GM19099 (cell line): Measurements from ENCODE around the gene ZMAT2.

Source experiments
- POLR2A ChIP-seq: IDR thresholded peaks from 3 replicates; pipeline ENCODE4 v1.6.1; 2011; ENCODE audit warnings: low read depth; ENCODE audit not compliant: insufficient read length; ENCODE audit errors: extremely low read depth

Gene ZMAT2

DNA sequence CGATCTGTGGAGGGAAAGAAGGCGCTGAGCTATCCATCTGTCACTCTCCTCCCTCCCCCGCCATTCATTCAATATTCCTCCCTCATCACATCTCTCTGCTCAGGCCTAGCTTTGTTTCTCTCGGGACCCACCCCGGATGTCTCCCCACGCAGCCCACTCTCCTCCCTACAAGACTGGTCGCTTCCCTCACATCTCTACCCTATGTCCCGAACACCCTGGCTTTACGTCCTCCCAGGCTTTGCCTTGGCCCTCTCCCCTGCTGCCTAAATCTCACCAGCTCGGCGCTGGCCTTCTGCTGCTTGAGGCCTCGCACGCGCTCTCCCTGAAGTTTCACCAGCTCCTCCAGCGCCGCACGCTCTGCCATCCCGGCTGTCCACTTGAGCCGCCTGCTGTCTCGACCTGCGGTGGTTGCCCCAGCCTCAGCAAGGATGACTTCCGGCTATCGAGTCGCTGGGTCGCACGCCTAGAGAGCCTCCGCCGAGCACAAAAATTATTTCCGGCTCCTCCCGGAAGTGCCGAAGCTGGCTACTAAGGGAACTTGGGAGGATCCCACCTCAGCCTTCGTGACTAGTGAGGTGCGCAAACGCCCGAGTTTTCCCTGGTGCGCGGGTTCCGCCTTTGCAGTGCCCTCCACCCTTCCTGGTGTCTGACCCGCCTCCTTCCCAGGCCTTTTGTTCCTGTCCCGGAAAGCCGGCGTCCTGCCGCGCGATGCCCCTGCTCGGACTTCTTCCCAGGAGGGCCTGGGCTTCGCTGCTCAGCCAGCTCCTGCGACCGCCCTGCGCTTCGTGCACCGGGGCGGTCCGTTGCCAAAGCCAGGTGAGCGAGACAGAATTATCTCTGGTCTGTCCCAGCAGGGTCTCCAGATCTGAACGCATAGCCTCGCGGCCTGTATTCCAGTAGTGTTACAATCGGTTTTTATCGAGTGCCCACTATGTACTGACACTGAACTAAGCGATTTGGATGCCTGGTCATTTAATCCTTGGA lies 9.0 kb upstream of the ZMAT2 start, which contains the start of the genes HARS1 and HARS2:
Gene HARS1, minus strand, starts transcription at position 430 of the 984 bp plus-strand sequence. Its CDS starts 66 bp downstream, at position 364.
Gene HARS2, plus strand, starts transcription at position 515 of the 984 bp plus-strand sequence. Its CDS starts 194 bp downstream, at position 709.
- peak; percentile 97 for TF ChIP-seq POLR2A

DNA sequence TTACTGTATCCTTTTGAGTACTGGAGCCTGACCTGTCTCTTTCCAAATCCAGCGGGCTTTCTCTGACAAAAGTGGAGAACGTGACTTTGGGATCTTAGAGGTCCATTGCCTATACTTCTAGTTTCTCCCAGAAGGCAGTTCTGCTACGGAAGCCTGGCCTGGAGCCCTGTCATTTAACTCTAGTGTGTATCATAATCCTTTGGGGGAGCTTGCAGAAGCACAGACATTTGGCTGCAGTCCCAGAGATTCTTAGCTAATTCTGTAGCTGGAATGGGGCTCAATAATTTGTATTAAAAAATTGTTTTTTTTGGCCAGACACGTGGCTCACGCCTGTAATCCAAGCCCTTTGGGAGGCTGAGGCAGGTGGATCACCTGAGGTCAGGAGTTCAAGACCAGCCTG lies 6.0 kb upstream of the ZMAT2 start:
- TF ChIP-seq POLR2A = no peak

DNA sequence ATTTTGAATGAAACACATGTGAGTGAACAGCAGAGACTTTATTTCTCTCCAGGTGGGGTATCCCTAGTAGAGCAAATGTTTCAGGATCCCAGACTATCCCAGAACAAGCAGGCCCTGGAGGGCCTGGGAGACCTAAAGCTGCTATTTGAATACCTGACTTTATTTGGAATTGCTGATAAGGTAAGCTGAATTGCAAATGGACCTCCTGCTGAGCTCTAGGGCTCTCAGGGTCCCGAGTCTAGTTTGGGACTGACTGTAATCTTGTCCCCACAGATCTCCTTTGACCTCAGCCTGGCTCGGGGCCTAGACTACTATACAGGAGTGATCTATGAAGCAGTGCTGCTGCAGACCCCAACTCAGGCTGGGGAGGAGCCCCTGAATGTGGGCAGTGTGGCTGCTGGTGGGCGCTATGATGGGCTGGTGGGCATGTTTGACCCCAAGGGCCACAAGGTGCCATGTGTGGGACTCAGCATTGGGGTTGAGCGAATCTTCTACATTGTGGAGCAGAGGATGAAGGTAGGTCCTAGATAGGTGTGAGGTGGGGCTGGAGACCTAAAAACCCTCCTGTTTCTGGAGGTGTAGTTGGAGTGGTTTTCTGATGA lies 3.3 kb upstream of the ZMAT2 start:
- TF ChIP-seq POLR2A = no peak

DNA sequence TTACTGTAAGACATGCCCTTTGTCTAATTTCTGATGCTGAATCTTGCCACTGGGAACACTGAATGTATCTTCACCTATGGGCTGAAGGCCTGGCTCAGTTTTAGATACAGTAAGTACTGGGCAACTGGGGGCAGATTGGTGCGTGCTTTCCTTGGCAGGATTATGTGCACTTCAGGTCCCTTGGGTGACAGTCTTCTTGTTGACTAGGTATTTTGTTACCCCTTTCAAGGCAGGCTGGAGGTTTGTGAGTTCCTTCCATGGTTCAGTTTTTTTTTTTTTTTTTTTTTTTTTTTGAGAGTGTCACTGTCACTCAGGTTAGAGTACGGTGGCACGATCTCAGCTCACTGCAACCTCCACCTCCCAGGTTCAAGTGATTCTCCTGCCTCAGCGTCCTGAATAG lies 7.6 kb downstream of the ZMAT2 start:
- TF ChIP-seq POLR2A = no peak

DNA sequence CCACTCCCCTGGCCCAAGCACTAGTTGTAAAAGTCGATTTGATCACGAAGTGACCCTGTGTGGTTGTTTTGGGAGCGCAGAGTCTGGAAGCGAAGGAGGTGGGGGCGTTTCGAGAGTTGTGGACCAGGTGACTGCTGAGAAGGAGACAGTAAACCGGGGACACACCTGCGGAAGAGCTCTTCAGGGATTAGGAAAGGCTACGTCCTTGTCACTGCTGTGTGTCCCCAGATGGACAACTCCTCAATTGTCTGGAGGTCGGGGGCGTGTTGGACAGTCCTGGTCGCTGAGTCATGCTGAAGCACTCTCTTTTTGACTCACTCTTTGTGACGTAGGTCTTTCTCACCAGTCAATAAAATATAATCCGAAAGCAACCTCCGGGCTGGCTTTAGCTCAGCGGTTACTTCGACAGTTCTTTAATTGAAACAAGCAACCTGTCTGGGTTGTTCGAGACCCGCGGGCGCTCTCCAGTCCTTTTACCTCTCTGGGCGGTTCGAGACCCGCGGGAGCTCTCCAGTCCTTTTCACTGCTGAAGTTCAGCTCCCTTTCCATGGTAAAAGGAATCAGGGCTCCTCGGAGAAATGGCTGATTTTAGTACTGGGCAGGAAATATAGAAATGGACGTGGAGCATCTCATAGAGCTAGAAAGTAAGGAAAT lies 10.8 kb downstream of the ZMAT2 start:
- no peak for TF ChIP-seq POLR2A

DNA sequence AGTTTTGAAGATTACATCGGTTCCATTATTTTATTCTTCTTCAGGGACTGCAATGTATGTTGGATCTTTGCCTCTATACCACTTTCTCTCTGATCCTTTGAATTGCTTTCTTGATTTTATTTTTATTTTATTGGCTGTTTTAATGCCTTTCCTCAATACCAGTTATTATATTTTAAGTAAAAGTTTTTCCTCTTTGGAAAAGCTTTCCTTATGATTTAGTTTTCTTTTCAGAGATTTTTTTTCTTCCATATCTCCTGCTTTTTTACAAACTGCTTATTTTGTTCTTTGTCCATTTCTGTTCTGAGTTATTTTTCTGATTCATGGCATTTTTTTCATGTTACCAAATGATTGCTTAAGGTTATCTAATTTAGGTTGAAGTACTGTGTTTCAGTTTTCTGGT lies 11.5 kb downstream of the ZMAT2 start:
- TF ChIP-seq POLR2A = no peak

DNA sequence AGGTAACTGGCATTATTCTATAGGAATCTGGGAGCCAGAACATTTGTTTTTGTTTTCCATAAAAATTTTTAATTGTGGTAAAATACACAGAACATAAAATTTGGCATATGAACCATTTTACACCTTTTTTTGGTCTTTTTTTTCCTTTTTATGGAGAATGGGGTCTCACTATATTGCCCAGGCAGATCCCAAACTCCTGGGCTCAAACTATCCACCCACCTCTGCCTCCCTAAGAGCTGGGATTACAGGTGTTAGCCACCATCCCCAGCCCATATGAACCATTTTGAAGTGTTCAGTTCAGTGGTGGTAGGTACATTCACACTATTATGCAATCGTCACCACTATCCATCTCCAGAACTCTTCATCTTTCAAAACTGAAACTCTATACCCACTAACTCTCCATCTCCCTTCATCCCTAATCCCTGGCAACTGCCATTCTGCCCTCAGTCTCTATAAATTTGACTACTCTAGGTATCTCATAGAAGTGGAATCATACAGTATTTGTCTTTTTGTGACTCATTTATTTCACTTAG lies 13.4 kb downstream of the ZMAT2 start:
- no peak for TF ChIP-seq POLR2A

DNA sequence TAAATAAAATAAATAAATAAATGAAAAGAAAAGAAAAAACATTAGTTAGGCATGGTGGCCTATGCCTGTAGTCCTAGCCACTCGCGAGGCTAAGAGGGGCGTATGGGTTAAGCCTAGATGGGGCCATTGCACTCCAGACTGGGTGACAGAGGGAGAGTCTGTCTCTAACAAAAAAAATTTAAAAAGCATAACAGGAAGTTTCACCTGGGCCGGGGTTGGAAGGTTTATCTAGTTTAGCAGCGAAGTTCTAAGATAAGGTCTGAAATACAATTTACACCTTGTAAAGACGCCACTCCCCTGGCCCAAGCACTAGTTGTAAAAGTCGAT lies 18.0 kb downstream of the ZMAT2 start:
- no peak for TF ChIP-seq POLR2A

DNA sequence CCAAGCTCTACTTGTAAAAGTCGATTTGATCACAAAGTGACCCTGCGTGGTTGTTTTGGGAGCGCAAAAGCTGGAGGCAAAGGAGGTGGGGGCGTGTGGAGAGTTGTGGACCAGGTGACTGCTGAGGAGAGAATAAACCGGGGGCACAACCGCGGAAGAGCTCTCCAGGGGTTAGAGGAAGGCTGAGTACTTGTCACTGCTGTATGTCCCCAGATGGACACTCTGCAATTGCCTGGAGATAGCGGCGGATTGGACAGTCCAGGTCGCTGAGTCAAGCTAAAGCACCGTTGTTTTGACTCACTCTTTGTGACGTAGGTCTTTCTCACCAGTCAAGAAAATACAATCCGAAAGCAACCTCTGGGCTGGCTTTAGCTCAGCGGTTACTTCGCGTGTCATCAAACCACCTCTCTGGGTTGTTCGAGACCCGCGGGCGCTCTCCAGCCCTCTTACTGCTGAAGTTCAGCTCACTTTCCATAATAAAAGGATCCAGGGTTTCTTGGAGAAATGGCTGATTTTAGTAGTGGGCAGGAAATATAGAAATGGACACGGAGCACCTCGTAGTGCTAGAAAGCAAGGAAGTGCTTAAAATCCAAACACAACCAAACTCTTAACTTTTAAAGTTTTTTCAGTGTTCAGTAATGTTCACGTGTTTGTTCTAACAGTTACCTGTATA lies 25.7 kb downstream of the ZMAT2 start:
- TF ChIP-seq POLR2A = no peak

DNA sequence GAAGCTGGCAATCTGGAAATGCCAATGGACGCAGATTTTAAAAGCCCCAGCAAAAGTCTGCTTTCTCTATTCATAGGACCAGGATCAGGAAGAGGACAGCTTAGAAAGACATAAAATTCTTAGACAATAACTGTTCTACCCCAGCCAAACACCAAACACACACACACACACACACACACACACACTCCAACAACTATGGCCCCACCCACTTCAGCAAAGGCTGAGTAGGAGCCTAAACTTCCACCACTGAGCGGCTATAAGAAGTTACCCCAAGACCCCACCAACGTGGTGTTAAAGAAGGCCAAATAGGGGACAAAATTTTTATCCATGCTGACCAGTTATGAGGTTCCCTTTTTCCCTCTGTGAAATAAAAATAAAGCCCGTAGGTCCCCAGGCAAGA lies 32.9 kb downstream of the ZMAT2 start:
- TF ChIP-seq POLR2A = no peak

DNA sequence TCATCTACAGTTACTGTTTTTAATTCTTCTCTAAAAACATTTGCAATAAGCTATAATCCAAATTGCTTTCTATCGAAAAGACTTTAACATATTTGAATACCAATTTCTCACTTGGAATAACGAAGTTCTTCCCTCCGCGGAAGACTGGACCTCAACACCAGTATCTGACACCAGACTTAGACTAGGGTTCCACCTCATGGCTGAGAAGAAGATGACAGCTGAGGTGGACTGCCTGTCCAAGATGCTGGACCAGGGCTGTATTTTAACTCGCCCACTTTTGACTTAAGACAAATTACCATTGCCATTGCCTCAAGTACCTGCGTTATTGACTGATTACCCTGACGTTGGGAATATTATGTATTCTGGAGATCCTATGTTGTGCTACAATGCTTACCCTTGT lies 34.1 kb downstream of the ZMAT2 start:
- no peak for TF ChIP-seq POLR2A

DNA sequence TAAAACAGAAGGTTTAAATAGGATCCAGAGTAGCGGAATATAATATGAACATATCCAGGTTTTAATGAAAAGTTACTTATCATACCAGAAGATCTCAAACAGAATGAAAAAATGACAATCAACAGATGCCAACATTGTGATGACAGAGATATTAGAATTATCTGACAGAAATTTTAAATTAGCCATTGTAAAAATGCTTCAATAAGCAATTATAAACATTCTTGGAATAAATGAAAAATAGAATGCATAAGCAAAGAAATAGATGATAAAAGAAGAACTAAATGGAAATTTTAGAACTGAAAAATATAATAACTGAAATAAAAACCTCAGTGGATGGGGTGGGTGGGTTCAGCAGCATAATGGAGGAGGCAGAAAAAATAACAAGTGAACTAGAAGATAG lies 37.2 kb downstream of the ZMAT2 start:
- TF ChIP-seq POLR2A = no peak

DNA sequence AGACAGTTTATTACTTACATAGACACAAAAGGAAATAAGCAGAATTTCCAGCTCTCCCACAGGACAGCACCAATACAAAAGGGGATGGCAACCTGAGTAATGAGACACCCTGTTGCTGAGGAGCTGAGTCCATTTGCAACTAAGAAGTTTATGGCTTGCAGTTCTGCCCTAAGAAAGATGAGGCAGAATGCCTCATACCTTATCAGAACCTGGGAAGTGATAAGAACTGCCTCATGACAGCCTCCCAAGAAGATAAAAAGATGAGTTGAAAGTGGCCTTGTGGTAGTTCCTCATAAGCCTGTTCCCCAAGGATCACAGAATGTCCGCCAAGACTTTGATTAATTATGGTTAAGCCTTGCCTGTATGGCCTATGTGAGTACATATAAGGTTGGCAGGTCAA lies 41.7 kb downstream of the ZMAT2 start:
- no peak for TF ChIP-seq POLR2A

DNA sequence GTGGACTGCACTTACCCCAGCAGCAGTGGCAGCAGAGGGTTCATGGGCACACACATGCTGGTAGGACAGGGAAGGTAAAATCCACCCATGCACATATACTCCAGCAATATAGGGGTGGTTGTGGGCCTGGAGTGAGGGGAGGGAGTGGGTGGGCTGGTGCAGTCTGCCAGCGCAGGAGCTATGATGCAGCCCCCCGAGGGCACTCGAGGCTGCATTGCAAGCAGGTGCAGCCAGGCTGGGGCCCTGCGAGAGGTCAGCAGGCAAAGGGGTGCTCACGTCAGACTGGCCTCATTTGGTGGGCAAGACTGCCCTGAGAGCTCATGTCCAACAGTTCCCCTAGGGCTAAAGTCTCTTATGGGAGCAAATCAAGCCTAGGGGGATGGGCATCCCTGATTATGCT lies 53.3 kb downstream of the ZMAT2 start:
- no peak for TF ChIP-seq POLR2A
